Limb (tissue), 2 donors: ENCODE data around the gene DDX49.
A peak's percentile ranks its signal among the peaks of the same experiment; 100 is the strongest.
"Not testable (repeated sequence)": the region's sequence is repeated elsewhere in the genome, so short reads cannot be mapped to it uniquely, and the experiment has no call there.

ENCODE experiments used
- DNase-seq, 2 donors: peaks; one replicate each; pipeline ENCODE4 v3.0.0-alpha.2; 2016; ENCODE audit errors: extremely low spot score in 2 of 2

DDX49 gene

DNA sequence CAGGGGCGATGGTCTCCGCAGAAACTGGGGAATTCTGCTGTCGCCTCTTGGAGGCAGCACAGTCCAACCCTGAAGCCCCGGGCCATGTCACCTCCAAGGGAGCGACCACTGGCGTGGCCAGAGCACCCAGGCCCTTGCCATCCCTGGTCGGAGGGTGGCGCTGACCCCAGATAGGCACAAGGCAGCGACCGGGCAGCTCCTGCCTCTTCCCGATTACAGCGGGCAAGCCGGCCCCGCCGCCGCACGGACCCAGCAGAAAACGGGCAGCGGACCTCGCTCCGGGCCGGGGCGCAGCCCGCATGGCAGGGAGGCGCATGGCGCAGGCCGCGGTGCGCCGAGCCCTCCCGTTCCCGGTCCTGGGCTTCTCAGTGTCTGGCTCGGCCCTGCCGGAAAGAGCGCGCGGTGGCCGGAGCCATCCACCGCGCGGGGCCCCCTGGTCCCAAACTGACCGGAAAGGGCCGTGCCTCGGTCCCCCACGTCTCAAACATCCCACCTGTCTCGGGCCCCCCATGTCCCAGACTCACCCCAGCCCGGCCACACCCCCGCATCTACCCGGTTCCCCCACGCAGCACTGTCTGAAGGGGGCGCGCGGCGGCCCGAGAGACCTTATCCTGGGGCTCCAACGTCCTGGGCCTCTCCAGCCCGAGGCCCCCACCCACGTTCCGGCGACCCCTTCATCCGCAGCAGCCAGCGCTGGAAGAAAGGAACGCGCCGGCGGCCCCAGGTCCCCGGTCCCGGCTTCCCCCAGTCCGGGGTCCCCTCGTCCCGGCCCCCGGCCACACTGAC lies 24.3 kb upstream of the DDX49 start:
- DNase-seq: peak; percentile 5 to 72

DNA sequence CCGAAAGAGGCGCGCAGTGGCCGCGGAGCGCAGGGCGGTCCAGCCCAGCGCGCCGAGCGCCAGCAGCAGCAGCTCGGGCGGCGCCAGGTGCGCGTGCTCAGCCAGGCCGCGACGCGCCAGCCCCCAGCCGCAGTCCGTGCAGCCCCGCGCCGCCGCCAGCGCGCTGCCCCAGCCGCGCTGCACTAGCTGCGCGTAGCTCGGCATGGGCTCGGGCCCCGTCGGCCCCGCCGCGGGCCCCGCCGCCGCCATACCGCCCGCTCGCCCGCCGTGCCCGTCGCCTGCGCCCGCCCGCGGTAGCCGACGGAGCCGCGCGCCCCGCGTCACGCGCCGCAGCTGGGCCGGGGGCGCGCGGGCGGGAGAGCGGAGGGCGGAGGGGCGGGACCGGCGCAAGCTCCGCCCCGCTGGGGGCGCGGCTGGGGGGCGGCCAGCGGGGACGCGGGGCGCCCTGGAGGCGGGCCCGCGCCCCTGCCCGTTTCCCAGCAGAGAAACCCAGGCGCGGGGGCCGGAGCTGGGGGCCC lies 23.6 kb upstream of the DDX49 start, which contains the start of gene CERS1:
Gene CERS1 (minus strand): TSS at position 335 of the 518 bp plus-strand sequence. CDS start 86 bp downstream, at position 249.
- DNase-seq: peak; percentile 11 to 79

- no peak for DNase-seq
Observed at GRCh38 chr19:18896421-18896841, 23.1 kb upstream of the DDX49 start.

DNA sequence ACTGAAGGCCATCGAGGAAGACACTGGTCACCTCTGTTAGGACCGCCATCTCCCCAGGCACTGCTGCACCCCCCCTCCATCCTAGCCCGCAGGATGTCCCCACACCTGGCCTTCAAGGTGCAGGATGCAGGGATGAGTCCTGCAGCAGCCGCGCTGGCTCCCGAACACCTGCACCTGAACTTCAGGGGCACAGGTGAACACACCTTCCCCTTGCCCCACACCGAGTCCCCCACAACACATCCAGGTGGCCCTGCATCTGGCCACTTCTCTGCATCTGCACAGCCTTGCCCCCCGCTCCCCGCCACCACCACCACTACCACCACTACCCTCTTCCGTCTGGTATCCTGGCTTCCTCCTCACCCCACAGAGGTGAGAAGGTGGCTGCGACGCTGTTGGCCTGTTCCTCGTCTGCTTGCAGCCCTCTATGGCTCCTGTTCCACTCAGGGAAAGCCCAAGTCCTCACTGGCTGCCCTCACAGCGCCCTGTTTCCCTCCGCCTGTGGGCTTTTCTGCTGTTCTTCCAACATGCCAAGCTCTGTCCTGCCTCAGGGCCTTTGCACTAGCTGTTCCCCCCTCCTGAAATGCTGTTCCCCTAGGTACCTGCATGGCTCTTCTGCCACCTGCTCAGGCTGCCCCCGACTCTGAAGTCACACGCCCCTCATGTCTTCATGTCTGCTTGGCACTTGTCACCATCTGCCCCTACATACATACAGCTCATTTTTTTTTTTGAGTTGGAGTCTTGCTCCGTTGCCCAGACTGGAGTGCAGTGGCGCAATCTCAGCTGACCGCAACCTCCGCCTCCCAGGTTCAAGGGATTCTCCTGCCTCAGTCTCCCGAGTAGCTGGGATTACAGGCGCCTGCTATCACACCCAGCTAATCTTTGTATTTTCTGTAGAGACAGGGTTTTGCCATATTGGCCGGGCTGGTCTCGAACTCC lies 22.2 kb upstream of the DDX49 start:
- no peak for DNase-seq

DNA sequence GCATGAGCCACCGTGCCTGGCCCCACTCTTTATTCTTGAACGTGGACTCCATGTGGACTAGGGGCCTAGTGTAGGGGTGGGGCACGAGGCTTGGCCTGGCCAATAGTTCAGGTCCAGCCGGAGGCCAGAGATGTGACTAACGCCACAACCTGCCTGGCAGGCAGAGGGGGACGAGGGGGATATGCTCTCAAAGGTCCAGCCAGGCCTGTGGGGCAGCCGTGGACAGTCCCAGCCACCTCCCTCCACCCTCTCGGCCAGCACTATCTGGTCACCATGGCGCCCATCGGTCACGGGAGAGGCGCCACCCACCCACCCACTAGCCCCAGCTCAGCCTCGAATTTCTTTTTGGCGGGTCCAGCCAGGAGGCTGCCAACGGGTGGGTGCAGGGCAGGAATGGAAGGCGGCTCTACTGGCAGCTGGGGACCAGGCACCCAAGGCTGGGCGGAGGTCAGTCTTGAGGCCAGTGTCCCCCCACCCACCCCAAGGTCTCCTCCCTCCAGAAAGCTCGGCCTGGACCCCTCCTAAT lies 21.4 kb upstream of the DDX49 start:
- no peak for DNase-seq

- DNase-seq: no peak
Observed at GRCh38 chr19:18898607-18899408, 20.7 kb upstream of the DDX49 start.

DNA sequence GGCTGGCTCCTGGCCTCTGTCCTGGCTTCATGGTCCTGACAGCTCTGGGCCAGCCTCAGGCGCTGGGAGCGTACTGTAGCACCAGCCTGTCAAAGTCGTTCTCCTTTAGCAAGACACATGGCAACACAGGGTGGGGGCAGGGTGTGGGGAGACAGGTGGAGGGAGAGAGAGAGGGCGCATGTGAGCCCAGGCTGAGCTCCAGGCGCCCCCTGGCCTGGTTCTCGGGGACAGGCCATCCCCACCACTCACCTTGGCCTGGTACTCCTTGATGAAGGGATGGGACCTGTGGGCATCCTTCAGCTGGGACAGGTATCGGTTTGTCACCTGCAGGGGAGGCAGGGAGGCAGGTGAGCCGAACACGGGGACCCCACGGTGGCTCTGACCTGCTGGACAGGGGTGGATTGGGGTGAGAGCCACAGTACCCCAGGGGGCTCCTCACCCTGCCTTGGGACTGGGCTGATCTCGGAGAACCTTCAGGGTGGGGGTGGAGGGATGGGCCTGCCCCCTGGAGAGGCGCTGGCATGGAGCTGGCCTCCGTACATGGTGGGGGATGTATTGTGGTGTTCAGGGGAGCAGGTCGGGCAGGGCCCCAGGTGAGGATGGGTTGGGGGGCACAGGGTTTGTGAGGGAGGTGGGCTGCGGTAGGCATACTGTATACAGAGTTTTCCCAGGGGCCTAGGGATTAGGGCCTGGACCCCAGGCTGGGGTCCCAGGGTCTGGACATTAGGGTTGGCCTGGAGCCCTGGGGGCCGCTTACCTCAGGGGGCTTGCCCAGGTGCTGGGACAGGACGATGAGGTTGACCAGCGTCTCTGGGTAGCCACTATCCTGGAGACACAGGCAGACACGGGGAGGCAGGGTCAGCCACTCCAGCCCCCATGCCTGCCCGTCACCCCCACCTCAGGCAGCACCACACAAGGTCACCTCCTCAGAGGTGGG lies 19.6 kb upstream of the DDX49 start:
- DNase-seq: no peak

DNA sequence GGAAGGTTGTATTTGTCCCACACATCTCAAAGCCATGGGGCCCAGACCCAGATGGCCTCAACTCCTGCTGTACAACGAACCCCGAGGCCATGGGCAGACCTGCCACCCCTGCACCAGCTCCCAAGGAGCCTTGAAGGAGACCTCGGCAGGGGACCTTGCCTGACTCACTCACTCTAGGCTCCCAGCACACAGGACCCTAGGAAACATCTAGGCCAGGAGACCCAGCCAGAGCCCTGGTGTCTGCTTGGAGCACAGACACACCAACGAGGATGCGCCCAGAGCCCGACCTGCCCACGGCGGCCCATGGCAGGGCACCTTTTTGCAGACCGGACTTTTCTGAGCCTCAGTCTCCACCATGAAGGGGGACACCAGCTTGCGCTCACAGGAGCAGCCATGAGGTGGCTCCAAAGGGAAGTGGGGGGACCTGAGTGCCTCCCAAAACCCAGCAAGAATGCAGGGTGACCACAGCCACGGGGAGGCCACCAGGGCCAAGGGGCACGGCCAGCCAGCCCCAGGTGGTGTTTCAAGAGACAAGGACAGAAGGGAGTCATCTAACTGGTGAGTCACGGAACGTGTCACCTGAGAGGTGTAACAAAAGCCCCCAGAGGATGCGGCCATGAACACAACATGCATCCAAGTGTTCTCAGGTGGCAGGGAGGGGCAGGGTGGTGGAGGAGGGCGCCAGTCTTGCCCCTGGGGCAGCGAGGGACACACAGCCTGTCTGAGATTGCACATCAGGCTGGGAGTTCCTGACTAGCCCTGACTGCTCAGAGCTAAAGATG lies 18.6 kb upstream of the DDX49 start:
- no peak for DNase-seq

GRCh38 chr19:18901491-18901890 lies 18.0 kb upstream of the DDX49 start:
- no peak for DNase-seq

DNA sequence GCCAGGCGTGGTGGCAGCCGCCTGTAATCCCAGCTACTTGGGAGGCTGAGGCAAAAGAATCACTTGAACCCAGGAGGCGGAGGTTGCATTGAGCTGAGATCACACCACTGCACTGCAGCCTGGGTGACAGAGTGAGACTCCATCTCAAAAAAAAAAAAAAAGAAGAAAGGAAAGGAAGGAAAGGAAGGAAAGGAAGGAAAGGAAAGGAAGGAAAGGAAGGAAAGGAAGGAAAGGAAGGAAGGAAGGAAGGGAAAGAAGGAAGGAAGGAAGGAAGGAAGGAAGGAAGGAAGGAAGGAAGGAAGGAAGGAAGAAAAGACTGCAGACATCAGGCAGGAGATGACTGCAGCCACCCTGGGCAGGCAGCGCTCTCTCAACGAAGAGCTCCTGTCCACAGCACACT lies 17.0 kb upstream of the DDX49 start:
- DNase-seq: not testable (repeated sequence)

- peak in 1 of 2 donors; percentile 29 for DNase-seq
Observed at GRCh38 chr19:18903156-18904037, 16.1 kb upstream of the DDX49 start.

- DNase-seq: peak in 1 of 2 donors; percentile 26
Observed at GRCh38 chr19:18904334-18905057, 15.0 kb upstream of the DDX49 start.

DNA sequence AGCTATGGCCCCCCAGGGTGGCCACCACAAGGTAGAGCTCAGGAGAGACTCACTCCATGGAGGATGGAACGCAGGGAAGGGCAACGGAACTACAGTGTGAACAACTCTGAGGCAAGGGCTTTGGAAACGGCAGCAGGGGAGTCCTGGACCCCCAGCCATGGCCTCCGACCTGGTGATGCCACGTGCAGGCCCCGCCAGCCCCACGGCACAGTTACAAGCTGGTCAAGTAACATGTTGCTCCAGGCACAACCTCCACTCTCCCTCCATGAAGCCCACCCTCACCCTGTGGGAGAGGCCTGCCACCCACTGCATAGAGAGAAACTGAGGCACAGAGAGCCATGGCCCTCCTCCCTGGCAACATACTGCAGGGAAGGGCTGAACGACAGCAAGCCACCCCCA lies 14.5 kb upstream of the DDX49 start:
- peak in 1 of 2 donors; percentile 18 for DNase-seq

DNA sequence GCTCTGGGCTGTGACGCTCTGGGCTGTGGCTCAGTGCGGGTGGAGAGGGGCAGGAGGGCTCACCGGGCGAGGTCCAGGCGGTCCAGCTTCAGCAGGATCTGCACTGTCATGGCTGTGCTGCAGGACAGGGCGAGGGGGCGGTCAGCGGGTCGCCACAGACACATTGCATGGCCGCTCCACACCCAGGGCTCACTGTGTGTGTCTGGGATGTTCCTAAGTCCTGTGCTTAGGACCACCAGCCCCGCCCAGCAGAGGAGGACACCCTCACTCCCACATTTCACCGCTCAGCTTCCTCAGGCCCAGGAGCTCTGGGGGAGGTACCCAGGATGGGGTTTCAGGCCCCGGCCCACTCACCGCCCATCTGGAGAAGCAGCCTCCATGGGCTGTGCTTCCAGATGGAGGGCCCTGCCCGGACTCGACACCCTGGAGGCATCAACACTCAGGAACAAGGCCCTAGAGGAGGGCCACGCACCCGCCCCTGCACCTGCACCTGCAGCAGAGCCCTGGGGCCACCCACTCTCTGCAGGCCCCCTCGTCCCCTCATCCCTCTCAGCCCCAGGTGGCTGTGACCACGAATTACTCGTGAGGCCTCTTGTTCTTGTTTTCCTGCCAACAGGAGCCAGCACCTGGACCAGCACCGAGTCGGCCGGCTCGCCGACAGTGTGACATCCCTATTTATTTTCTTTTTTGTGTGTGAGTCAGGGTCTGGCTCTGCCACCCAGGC lies 13.8 kb upstream of the DDX49 start:
- DNase-seq: no peak

GRCh38 chr19:18906605-18907519 lies 12.7 kb upstream of the DDX49 start:
- no peak for DNase-seq
